ENCODE results near the gene CD300C.
"Not testable (repeated sequence)": the region's sequence is repeated elsewhere in the genome, so short reads cannot be mapped to it uniquely, and the experiment has no call there.

Gene CD300C

GRCh38 chr17:74530831-74531150 lies 15.1 kb downstream of the CD300C start:
- no peak for DNase-seq

DNA sequence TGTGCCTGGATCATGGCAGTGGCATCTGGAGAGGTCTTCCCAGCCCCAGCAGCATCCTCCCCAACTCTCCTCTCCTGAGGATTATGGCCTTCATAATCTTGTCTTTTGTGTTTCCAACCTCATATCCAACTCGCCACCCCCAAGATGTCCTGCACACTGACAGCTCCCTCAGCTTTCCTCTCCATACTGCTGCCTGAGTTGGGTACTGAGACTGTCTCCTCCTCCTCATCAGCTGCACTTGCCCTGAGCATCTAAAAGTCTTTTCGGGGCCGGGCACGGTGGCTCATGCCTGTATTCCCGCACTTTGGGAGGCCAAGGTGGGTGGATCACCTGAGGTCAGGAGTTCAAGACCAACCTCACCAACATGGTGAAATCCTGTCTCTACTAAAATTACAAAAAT lies 16.7 kb downstream of the CD300C start:
- DNase-seq, result no peak

DNA sequence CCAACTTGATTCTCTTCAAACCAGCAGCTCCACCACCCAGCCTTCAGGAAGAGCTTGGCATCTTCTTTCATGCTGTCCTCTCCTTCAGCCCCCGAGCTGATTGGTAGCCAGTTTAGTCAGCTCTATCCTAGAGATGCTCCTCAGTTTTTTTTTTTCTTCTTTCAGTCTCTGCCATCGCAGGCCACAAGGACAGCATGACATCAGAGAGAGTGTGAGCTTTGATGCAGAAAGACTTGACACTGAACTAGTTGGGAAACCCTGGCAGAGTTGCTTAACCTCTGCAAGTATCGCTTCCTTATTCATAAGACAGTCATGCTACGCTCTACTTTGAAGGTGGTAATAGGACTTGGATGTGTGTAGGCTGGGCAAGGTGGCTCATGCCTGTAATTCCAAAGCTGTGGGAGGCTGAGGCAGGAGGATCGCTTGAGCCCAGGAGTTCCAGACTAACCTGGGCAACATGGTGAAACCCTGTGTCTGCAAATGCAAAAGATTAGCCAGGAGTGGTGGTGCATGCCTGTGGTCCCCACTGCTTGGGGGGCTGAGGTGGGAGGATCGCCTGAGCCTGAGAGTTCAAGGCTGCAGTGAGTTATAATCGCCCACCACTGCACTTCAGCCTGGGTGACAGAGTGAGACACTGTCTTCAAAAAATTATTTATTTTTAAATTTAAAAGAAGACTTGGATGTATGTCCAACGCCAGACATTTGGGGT lies 17.3 kb downstream of the CD300C start:
- peak in 1 of 2 donors; percentile 5 for DNase-seq

- DNase-seq, result no peak
These were observed 18.2 kb downstream of the CD300C start for GRCh38 chr17:74527756-74528155.

GRCh38 chr17:74527081-74527480 lies 18.8 kb downstream of the CD300C start:
- no peak for DNase-seq

GRCh38 chr17:74526681-74527080 lies 19.2 kb downstream of the CD300C start:
- no peak for DNase-seq

DNA sequence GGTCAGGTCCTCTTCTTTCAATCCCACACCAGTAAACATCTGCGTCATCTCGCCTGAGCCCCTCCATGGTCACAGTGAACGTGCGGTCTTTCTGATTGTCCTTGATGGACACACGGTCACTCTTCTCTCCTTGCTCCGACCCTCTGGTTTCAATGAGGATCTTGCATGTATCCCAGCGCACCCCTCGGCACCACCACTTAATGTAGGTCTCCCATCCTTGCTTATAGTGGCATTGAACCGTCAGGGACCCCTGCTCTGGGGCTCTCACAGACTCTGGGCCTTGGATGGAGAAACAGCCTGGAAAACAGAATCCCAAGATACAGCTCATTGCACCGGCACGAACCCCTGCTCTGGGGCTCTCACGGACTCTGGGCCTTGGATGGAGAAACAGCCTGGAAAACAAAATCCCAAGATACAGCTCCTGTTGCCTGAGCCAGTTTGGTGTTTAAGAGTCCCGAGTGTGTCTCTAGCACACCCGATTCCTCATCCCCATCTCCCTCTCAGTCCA lies 20.1 kb downstream of the CD300C start:
- no peak for DNase-seq

GRCh38 chr17:74525465-74525725 lies 20.5 kb downstream of the CD300C start:
- DNase-seq, result no peak

DNA sequence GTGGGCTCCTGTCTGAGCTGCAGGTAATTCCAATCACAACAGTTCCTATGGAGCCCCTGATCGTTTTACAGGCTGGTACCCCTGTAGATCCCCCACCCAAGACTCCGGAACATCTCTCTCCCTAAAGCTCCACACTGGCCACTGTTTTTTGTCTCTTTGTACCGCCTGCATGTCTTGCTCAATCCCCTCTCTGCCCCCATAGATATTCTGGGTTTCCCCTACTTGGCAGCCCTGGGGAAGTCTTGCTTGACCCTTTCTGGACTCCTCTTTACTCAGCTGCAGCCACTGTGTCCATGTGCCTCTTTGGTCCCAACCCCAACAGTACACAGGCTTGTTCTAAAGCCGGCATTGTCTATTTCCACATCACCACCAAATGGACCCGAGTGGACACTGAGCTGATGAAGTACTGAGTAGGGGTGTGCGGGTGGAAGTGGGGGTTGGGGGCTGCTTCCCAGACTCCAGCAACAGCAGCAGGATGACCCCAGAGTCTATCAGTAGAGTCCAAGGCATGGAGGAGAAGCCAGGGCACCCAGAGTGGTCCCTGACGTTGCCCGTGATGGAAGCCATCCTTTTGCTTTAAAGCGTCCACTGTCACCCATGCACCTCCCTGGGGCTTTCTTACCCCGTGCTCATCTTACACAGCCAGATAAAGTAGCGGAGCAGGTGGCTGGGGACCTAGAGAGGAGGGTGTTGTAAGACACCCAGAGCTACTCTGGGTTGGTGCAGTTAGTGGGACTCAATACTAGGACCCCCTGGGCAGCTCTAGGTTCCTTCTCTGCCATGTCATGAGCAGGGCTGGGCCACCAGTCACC lies 21.1 kb downstream of the CD300C start:
- DNase-seq, result no peak

- no peak for DNase-seq
These were observed 22.6 kb downstream of the CD300C start for GRCh38 chr17:74523308-74523707.

- no peak for DNase-seq
These were observed 23.4 kb downstream of the CD300C start for GRCh38 chr17:74522381-74523105.

DNA sequence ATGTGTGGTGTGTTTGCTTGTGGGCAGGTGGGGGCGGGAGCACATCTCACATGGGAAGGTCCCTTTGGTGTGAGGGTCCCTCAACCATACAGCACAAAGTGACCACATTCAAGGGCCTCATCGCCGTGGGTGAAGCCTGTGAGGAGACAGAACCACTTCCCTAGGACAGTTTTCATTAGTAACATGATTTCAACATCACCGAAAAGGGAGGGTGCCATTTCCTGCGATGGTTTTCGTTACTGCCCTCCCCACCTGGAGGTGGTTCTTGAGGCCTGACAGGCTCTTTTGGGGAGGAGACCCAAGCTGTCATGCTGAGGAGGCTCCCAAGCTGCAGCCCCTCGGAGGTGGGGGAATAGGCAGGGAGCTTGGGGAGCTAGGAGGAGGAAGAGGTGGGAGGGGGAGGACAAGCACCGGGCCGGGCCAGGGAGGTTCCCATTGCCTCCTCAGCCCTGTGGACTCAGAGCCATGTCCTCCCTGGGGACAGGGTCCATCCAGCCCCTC lies 24.2 kb downstream of the CD300C start:
- DNase-seq, result no peak

DNA sequence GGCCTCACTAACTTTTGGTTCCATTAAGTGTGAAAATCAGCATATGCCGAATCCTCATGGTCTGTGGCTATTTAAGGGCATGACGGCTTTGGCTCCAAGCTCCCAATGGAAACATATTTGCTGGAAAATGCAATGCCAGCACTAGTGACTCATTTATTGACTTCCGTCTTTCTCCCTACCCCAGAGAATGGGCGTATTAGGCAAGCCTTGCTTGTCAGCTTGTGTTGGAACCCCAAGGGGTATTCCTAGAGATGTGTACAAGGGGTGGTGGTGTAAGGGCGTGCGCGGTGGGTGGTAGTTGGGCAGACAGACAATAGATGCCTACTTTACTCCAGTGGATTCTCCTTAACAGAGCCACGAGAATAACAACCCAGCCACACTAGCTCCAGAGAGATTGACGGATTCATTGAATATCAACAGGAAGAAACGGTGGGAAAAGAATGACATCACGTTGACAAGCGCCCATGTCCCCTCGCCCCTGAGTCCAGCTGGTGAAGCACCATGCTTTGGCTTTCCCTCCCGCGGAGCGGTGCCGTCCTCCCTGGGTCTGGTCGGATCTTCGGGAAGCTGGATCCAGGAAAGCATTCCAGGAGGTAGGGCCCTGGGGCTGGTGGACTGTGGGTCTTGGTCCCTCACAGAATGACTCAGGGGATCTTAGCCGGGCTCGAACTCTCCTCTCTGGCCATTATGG lies 25.0 kb downstream of the CD300C start:
- no peak for DNase-seq

DNA sequence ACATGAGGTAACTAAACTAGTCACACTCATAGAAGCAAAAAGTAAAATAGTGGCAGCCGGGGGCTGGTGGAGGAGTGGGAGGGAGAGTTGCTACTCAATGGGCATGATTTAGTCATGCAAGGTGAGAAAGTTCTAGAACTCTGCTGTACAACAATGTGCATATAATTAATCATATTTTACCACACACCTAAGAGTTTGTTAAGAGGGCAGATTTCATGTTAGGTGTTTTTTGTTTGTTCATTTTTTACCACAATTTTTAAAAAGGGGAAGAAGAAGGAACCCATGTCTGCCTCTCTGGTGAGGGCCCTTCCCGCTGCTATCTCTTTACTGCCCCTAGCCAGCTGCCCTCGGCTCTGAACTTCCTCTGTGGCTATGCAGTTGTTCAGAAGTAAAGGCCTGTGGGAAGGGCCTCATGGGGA lies 25.9 kb downstream of the CD300C start:
- peak in 1 of 2 donors; percentile 6 for DNase-seq

DNA sequence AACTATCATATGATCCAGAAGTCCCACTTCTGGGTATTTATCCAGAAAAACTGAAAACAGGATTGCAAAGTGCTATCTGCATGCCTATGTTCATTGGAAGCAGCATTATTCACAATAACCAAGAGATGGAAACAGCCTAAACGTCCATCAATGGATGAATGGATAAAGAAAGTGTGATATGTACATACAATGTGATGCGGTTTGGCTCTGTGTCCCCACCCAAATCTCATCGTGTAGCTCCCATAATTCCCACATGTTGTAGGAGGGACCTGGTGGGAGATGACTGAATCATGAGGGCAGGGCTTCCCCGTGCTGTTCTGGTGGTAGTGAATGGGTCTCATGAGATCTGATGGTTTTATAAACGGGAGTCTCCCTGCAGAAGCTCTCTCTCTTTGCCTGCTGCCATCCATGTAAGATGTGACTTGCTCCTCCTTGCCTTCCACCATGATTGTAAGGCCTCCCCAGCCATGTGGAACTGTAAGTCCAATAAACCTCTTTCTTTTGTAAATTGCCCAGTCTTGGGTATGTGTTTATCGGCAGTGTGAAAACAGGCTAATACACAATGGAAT lies 27.4 kb downstream of the CD300C start:
- not testable (repeated sequence) for DNase-seq

DNA sequence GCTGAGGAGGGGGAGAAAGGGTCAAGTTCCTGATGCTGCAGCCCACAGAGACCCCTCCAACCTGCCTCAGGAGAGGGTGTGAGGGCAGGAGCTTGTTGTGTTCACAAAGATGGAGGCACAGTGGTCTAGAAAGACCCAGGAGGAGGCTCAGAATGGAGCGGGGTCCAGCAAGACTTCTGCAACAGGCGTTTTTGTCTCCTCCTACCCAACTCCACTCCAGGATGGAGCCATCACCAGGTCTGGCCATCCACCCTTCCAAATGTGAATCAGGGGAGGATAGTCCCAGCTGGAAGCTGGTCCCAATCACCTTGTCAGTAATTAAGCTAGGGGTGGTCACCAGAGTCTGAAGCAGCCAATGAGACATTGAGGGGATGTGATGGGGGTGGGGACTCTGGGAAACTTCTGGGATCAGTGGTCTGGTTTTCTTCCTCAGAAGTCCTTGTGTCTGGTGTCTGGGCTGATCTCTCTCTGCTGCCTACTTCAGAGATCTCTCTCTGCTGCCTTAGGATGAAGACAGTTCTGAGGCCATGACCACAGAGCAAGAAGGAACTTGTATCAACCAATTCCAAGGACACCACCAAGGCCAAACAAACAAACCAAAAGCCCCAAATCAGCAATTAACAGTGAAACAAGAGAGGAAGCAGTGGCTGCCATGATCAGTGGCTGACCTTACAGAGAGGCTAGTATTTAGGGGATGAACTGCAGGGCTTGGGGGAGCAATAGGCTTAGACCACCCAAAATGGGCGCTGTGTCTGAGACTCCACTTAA lies 29.2 kb downstream of the CD300C start:
- no peak for DNase-seq

GRCh38 chr17:74515941-74516340 lies 30.0 kb downstream of the CD300C start:
- no peak for DNase-seq

GRCh38 chr17:74514632-74515334 lies 31.1 kb downstream of the CD300C start:
- no peak for DNase-seq

GRCh38 chr17:74513987-74514631 lies 31.8 kb downstream of the CD300C start:
- DNase-seq, result no peak

DNA sequence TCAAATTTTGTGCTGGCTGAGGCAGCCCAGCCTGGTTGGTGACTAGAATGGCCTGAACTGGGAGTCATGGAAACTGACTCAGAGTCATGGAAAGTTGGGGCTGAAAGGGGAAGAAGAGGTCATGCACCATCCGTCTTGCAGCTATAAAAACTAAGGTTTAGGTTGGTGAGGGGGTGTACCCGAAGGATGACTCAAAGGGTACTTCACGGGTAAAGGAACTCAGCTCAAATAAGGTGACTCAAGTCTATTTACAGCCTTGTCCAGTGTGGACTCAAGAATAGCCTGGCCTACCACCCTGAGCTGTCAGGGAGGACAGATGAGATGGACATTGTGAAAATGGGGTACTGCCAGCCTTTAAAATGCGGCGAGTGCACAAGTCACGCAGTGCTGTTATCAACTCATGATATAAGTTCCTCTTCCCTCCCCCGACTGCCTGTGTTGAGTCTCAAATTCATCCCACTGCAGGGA lies 33.3 kb downstream of the CD300C start:
- no peak for DNase-seq

DNA sequence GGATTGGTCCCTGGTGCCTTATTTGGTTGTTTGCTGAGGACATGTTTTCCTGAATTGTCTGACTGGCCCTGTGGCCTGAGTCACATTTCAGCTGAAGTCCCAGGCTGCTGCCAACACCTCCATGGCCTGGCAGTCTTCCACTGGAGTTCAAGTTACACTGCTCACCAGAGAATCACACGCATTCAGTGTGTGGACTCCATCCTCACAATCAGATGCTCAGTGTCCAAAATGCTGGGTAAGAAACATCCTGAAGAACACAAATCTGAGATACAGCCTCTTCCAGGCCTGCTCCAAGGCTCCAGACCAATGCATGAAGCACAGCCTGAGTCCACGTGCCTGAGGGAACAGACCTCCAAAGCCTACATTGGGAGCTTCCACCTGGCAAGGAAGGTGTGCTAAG lies 33.9 kb downstream of the CD300C start:
- no peak for DNase-seq
